Parathyroid adenoma (tissue), 2 donors: Measurements from ENCODE around the gene TOM1L2.
A peak's percentile ranks its signal among the peaks of the same experiment; 100 is the strongest.

Experiments
- H2AFZ ChIP-seq: fragments of 300-600 bp; sonication (generic); one replicate; pipeline ENCODE4 v1.7.0; 2017; ENCODE audit warnings: antibody characterized with exemption, mild to moderate bottlenecking
- H3K27ac ChIP-seq: fragments of 300-600 bp; sonication (generic); one replicate; pipeline ENCODE4 v1.7.0; 2017
- H3K27me3 ChIP-seq: fragments of 300-600 bp; sonication (generic); one replicate; pipeline ENCODE4 v1.7.0; 2017; ENCODE audit warnings: low read length; ENCODE audit not compliant: control insufficient read depth, insufficient read depth
- H3K36me3 ChIP-seq: fragments of 300-600 bp; sonication (generic); one replicate; pipeline ENCODE4 v1.7.0; 2017; ENCODE audit warnings: low read length; ENCODE audit not compliant: control insufficient read depth, insufficient read depth
- H3K4me1 ChIP-seq: fragments of 300-600 bp; sonication (generic); one replicate; pipeline ENCODE4 v1.7.0; 2017; ENCODE audit warnings: control low read depth
- H3K4me2 ChIP-seq: fragments of 300-600 bp; sonication (generic); one replicate; pipeline ENCODE4 v1.7.0; 2017; ENCODE audit warnings: low read length
- H3K4me3 ChIP-seq: fragments of 300-600 bp; sonication (generic); one replicate; pipeline ENCODE4 v1.7.0; 2017; ENCODE audit warnings: low read depth, low read length
- H3K79me2 ChIP-seq: fragments of 300-600 bp; sonication (generic); one replicate; pipeline ENCODE4 v1.7.0; 2017; ENCODE audit warnings: control low read depth
- H3K9ac ChIP-seq: fragments of 300-600 bp; sonication (generic); one replicate; pipeline ENCODE4 v1.7.0; 2017; ENCODE audit warnings: mild to moderate bottlenecking
- H3K9me3 ChIP-seq: fragments of 300-600 bp; sonication (generic); one replicate; pipeline ENCODE4 v1.7.0; 2017; ENCODE audit warnings: low read length; ENCODE audit not compliant: control insufficient read depth
- CTCF ChIP-seq: fragments of 300-600 bp; sonication (generic); IDR thresholded peaks from one replicate; pipeline ENCODE4 v1.7.0; 2017; ENCODE audit warnings: antibody characterized with exemption, mild to moderate bottlenecking
- donor health status: primary hyperparathyroidism.

Gene TOM1L2

GRCh38 chr17:17845046-17845775 lies 127.0 kb downstream of the TOM1L2 start:
- Histone ChIP-seq H3K27ac (peak overlapping the region; percentile 19), H3K4me1 (peaks cover 11% of the 10 kb centered on the region)

GRCh38 chr17:17844500-17844899 lies 127.7 kb downstream of the TOM1L2 start:
- Histone ChIP-seq H3K4me2 (no peak overlapping the region), H3K4me3 (no peak overlapping the region), H3K4me1 (peaks cover 16% of the 10 kb centered on the region), H3K79me2 (no peaks in the 10 kb centered on the region), H3K27me3 (no peaks in the 10 kb centered on the region), H3K36me3 (no peaks in the 10 kb centered on the region), H3K27ac (no peak overlapping the region), H3K9me3 (no peaks in the 10 kb centered on the region), H3K9ac (no peak overlapping the region), H2AFZ (no peak overlapping the region)
- TF ChIP-seq CTCF, result no peak

More at GRCh38 chr17:17845046-17845775, 127.0 kb downstream of the TOM1L2 start:
- H3K4me2 ChIP-seq, result no peak overlapping the region
- H3K27me3 ChIP-seq, result no peaks in the 10 kb centered on the region
- H3K9me3 ChIP-seq, result no peaks in the 10 kb centered on the region
- H3K9ac ChIP-seq, result no peak overlapping the region
- H2AFZ ChIP-seq, result no peak overlapping the region
- H3K4me3 ChIP-seq, result no peak overlapping the region
- H3K36me3 ChIP-seq, result no peaks in the 10 kb centered on the region
- no peaks in the 10 kb centered on the region for H3K79me2 ChIP-seq
- TF ChIP-seq CTCF, result no peak

GRCh38 chr17:17844079-17844478 lies 128.1 kb downstream of the TOM1L2 start:
- no peak overlapping the region for H3K27ac ChIP-seq
- H3K9ac ChIP-seq, result no peak overlapping the region
- no peaks in the 10 kb centered on the region for H3K27me3 ChIP-seq
- no peak for TF ChIP-seq CTCF
- H3K36me3 ChIP-seq, result no peaks in the 10 kb centered on the region
- peaks cover 18% of the 10 kb centered on the region for H3K4me1 ChIP-seq
- H3K4me2 ChIP-seq, result no peak overlapping the region
- no peaks in the 10 kb centered on the region for H3K79me2 ChIP-seq
- H3K9me3 ChIP-seq, result no peaks in the 10 kb centered on the region
- no peak overlapping the region for H2AFZ ChIP-seq
- H3K4me3 ChIP-seq, result no peak overlapping the region

GRCh38 chr17:17843096-17843495 lies 129.1 kb downstream of the TOM1L2 start:
- Histone ChIP-seq H3K79me2 (no peaks in the 10 kb centered on the region), H3K27me3 (no peaks in the 10 kb centered on the region), H3K4me1 (peaks cover 25% of the 10 kb centered on the region), H3K9ac (no peak overlapping the region), H3K9me3 (no peaks in the 10 kb centered on the region), H3K36me3 (no peaks in the 10 kb centered on the region), H3K4me2 (no peak overlapping the region), H3K27ac (no peak overlapping the region), H3K4me3 (no peak overlapping the region), H2AFZ (no peak overlapping the region)
- no peak for TF ChIP-seq CTCF
